Measurements from ENCODE around the gene ADARB1.

The ADARB1 gene

DNA sequence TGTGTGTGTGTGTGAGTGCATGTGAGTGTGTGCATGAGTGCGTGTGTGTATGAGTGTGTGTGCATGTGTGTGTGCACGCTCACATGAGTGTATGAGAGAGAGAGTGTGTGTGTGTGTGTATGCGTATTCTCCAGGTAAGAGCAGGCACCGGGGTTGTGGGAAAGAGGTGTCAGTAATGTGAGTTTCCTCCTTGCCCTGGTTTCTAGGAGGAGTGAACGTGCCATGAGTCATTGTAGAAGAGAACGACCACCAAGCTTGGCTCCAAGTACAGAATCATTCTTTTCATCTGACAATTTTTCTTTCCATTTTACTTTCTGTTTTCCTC is 134.2 kb downstream of the ADARB1 start:
- Histone ChIP-seq H3K4me3 (ENCODE audit: low read depth, low read length) (no peak overlapping the region), H3K36me3 (ENCODE audit: control insufficient read depth in 2 of 2, insufficient read depth in 1 of 2, low read length in 2 of 2) (peaks cover 0 to 7% of the 10 kb centered on the region in 2 experiments; a peak in 1 of 3 replicates), H3K27ac (ENCODE audit: extremely low read depth, low read depth, low read length) (no peak overlapping the region), H3K4me1 (ENCODE audit: control insufficient read depth, insufficient read depth, low read length) (peaks cover 3% of the 10 kb centered on the region; the same call in 1 of the 2 replicates), H3K9me3 (ENCODE audit: control insufficient read depth, insufficient read depth, low read depth, low read length) (no peaks in the 10 kb centered on the region)
- CTCF ChIA-PET, result interaction anchor here (0.5 to 0.7 kb wide), 2 partner anchors 79 to 102 kb away, joined by 3 read pairs; no protein-coding TSS in a partner anchor
- no peak for TF ChIP-seq ZNF621 (tag by site-specific recombination; IDR thresholded peaks at IDR 0.05)
- peak; percentile 37; the same call in 1 of the 2 replicates for TF ChIP-seq ZSCAN23 (tag by site-specific recombination; IDR thresholded peaks at IDR 0.05)
- TF ChIP-seq ZNF202 (tag by site-specific recombination; IDR thresholded peaks at IDR 0.05; ENCODE audit: borderline replicate concordance), result no peak
- peak; percentile 90 for TF ChIP-seq PRDM1 (tag by site-specific recombination; IDR thresholded peaks at IDR 0.05)
- TF ChIP-seq, protein P1, sequence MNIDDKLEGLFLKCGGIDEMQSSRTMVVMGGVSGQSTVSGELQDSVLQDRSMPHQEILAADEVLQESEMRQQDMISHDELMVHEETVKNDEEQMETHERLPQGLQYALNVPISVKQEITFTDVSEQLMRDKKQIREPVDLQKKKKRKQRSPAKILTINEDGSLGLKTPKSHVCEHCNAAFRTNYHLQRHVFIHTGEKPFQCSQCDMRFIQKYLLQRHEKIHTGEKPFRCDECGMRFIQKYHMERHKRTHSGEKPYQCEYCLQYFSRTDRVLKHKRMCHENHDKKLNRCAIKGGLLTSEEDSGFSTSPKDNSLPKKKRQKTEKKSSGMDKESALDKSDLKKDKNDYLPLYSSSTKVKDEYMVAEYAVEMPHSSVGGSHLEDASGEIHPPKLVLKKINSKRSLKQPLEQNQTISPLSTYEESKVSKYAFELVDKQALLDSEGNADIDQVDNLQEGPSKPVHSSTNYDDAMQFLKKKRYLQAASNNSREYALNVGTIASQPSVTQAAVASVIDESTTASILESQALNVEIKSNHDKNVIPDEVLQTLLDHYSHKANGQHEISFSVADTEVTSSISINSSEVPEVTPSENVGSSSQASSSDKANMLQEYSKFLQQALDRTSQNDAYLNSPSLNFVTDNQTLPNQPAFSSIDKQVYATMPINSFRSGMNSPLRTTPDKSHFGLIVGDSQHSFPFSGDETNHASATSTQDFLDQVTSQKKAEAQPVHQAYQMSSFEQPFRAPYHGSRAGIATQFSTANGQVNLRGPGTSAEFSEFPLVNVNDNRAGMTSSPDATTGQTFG (tag by site-specific recombination; IDR thresholded peaks at IDR 0.05; ENCODE audit: borderline replicate concordance), result 0 out of 2 replicates have a peak, but pooled peaks have one; percentile 11
- TF ChIP-seq WT1 (tag by site-specific recombination; IDR thresholded peaks at IDR 0.05), result no peak
- TF ChIP-seq ZNF48 (tag by site-specific recombination; IDR thresholded peaks at IDR 0.05), result peak; percentile 86; the same call in 1 of the 2 replicates
- TF ChIP-seq ZNF624 (tag by site-specific recombination; IDR thresholded peaks at IDR 0.05), result no peak
- TF ChIP-seq, protein P2, sequence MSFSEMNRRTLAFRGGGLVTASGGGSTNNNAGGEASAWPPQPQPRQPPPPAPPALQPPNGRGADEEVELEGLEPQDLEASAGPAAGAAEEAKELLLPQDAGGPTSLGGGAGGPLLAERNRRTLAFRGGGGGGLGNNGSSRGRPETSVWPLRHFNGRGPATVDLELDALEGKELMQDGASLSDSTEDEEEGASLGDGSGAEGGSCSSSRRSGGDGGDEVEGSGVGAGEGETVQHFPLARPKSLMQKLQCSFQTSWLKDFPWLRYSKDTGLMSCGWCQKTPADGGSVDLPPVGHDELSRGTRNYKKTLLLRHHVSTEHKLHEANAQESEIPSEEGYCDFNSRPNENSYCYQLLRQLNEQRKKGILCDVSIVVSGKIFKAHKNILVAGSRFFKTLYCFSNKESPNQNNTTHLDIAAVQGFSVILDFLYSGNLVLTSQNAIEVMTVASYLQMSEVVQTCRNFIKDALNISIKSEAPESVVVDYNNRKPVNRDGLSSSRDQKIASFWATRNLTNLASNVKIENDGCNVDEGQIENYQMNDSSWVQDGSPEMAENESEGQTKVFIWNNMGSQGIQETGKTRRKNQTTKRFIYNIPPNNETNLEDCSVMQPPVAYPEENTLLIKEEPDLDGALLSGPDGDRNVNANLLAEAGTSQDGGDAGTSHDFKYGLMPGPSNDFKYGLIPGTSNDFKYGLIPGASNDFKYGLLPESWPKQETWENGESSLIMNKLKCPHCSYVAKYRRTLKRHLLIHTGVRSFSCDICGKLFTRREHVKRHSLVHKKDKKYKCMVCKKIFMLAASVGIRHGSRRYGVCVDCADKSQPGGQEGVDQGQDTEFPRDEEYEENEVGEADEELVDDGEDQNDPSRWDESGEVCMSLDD (tag by site-specific recombination; IDR thresholded peaks at IDR 0.05), result 0 out of 2 replicates have a peak, but pooled peaks have one; percentile 4
- TF ChIP-seq ZNF239 (tag by site-specific recombination; IDR thresholded peaks at IDR 0.05), result 0 out of 2 replicates have a peak, but pooled peaks have one; percentile 41
- peak; percentile 99 for TF ChIP-seq ZSCAN4 (tag by site-specific recombination; IDR thresholded peaks at IDR 0.05)
- POLR2A ChIA-PET, result no interaction called here

DNA sequence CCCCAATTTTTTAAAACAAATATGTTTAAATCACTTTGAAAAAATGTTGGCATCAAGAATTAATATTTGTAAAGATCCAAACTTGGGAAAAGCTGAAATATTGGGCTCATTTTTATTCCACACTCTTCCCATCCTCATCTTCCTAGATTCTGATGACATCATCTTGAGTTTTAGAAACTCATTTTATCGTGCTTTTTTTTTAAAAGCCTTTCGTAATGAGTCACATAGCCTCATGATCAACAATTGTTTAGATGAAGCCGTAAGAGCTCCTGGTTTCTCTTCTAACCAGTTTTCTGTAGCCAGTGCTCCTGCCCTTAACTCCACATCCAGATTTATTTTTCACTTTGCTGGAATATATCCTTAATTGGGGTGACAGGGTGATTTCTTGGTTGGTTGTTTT is 134.7 kb downstream of the ADARB1 start:
- H3K27ac ChIP-seq (ENCODE audit: extremely low read depth, low read depth, low read length), result no peak overlapping the region
- H3K36me3 ChIP-seq (ENCODE audit: control insufficient read depth in 2 of 2, insufficient read depth in 1 of 2, low read length in 2 of 2), result peaks cover 0 to 7% of the 10 kb centered on the region in 2 experiments; a peak in 1 of 3 replicates
- no peaks in the 10 kb centered on the region for H3K9me3 ChIP-seq (ENCODE audit: control insufficient read depth, insufficient read depth, low read depth, low read length)
- ChIA-PET CTCF (no interaction called here), POLR2A (no interaction called here)
- H3K4me3 ChIP-seq (ENCODE audit: low read depth, low read length), result no peak overlapping the region
- H3K4me1 ChIP-seq (ENCODE audit: control insufficient read depth, insufficient read depth, low read length), result peaks cover 3% of the 10 kb centered on the region; the same call in 1 of the 2 replicates
- TF ChIP-seq SCRT1 (tag by site-specific recombination; IDR thresholded peaks at IDR 0.05; ENCODE audit: borderline replicate concordance) (no peak), GLIS1 (tag by site-specific recombination; IDR thresholded peaks at IDR 0.05) (no peak), MEIS1 (CRISPR knock-in tag; IDR thresholded peaks at IDR 0.05; ENCODE audit: borderline replicate concordance) (no peak), SP3 (tag by site-specific recombination; IDR thresholded peaks at IDR 0.05) (no peak), ZNF184 (tag by site-specific recombination; IDR thresholded peaks at IDR 0.05) (no peak), KLF9 (tag by site-specific recombination; IDR thresholded peaks at IDR 0.05; ENCODE audit: low read depth) (no peak), ZNF629 (tag by site-specific recombination; IDR thresholded peaks at IDR 0.05) (peak; percentile 66), SCRT2 (tag by site-specific recombination; IDR thresholded peaks at IDR 0.05) (peak; percentile 69), KLF17 (tag by site-specific recombination; IDR thresholded peaks at IDR 0.05) (no peak), ZNF239 (tag by site-specific recombination; IDR thresholded peaks at IDR 0.05) (no peak), BCL11A (tag by site-specific recombination; IDR thresholded peaks at IDR 0.05; ENCODE audit: low read depth) (no peak)
- TF ChIP-seq, protein P1 (tag by site-specific recombination; IDR thresholded peaks at IDR 0.05; ENCODE audit: borderline replicate concordance), result no peak
- TF ChIP-seq, protein P3, sequence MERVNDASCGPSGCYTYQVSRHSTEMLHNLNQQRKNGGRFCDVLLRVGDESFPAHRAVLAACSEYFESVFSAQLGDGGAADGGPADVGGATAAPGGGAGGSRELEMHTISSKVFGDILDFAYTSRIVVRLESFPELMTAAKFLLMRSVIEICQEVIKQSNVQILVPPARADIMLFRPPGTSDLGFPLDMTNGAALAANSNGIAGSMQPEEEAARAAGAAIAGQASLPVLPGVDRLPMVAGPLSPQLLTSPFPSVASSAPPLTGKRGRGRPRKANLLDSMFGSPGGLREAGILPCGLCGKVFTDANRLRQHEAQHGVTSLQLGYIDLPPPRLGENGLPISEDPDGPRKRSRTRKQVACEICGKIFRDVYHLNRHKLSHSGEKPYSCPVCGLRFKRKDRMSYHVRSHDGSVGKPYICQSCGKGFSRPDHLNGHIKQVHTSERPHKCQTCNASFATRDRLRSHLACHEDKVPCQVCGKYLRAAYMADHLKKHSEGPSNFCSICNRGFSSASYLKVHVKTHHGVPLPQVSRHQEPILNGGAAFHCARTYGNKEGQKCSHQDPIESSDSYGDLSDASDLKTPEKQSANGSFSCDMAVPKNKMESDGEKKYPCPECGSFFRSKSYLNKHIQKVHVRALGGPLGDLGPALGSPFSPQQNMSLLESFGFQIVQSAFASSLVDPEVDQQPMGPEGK (tag by site-specific recombination; IDR thresholded peaks at IDR 0.05), result no peak
